IPS-15b (cell line): Measurements from ENCODE around the gene ZNF280B.

Experiments
- H3K27me3 ChIP-seq: one replicate; pipeline ENCODE4 v1.6.1; 2013; ENCODE audit warnings: low read length; ENCODE audit not compliant: control insufficient read depth, insufficient read depth
- H3K36me3 ChIP-seq: one replicate; pipeline ENCODE4 v1.6.1; 2013; ENCODE audit warnings: low read length; ENCODE audit not compliant: control insufficient read depth, insufficient read depth
- H3K4me1 ChIP-seq: one replicate; pipeline ENCODE4 v1.6.1; 2013; ENCODE audit warnings: mild to moderate bottlenecking, low read length; ENCODE audit not compliant: control insufficient read depth, insufficient read depth
- H3K4me3 ChIP-seq: one replicate; pipeline ENCODE4 v1.5.1; 2013; ENCODE audit warnings: low read depth, low read length
- H3K9ac ChIP-seq: one replicate; pipeline ENCODE4 v1.6.1; 2013; ENCODE audit warnings: low read depth, mild to moderate bottlenecking, low read length
- H3K9me3 ChIP-seq: one replicate; pipeline ENCODE4 v1.6.1; 2013; ENCODE audit warnings: mild to moderate bottlenecking, low read length; ENCODE audit not compliant: control insufficient read depth, insufficient read depth

Gene ZNF280B

DNA sequence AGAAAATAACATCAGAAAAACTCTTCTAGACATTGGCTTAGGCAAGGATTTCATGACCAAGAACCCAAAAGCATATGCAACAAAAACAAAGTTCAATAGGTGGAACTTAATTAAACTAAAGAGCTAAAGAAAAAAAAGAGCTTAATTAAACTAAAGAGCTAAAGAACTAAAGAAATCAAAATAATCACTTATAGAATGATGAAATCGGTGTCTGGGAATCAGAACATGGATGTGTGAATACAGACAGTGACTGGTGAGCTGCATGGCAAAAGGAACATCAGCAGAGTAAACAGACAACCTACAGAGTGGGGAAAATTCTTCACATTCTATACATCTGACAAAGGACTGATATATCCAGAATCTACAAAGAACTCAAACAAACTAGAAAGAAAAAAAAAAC is 41.4 kb downstream of the ZNF280B start:
- Histone ChIP-seq H3K27me3 (peaks cover 64% of the 10 kb centered on the region), H3K9me3 (peaks cover 6% of the 10 kb centered on the region), H3K9ac (no peak overlapping the region), H3K4me3 (no peak overlapping the region), H3K4me1 (no peaks in the 10 kb centered on the region), H3K36me3 (no peaks in the 10 kb centered on the region)

GRCh38 chr22:22465782-22466181 is 42.8 kb downstream of the ZNF280B start:
- peaks cover 65% of the 10 kb centered on the region for H3K27me3 ChIP-seq
- no peaks in the 10 kb centered on the region for H3K4me1 ChIP-seq
- no peaks in the 10 kb centered on the region for H3K36me3 ChIP-seq
- H3K9ac ChIP-seq: no peak overlapping the region
- peaks cover 6% of the 10 kb centered on the region for H3K9me3 ChIP-seq
- H3K4me3 ChIP-seq: no peak overlapping the region

- Histone ChIP-seq H3K4me3 (no peak overlapping the region), H3K27me3 (peaks cover 68% of the 10 kb centered on the region), H3K9me3 (peaks cover 6% of the 10 kb centered on the region), H3K4me1 (no peaks in the 10 kb centered on the region), H3K36me3 (no peaks in the 10 kb centered on the region), H3K9ac (no peak overlapping the region)
Measured at GRCh38 chr22:22465094-22465602, 43.4 kb downstream of the ZNF280B start.

GRCh38 chr22:22464541-22465054 is 43.9 kb downstream of the ZNF280B start:
- no peaks in the 10 kb centered on the region for H3K36me3 ChIP-seq
- H3K9me3 ChIP-seq: peaks cover 6% of the 10 kb centered on the region
- no peak overlapping the region for H3K9ac ChIP-seq
- no peaks in the 10 kb centered on the region for H3K4me1 ChIP-seq
- peaks cover 71% of the 10 kb centered on the region for H3K27me3 ChIP-seq
- no peak overlapping the region for H3K4me3 ChIP-seq

GRCh38 chr22:22463855-22464540 is 44.5 kb downstream of the ZNF280B start:
- Histone ChIP-seq H3K27me3 (peaks cover 70% of the 10 kb centered on the region), H3K4me1 (no peaks in the 10 kb centered on the region), H3K36me3 (no peaks in the 10 kb centered on the region), H3K4me3 (no peak overlapping the region), H3K9me3 (peaks cover 9% of the 10 kb centered on the region), H3K9ac (no peak overlapping the region)

DNA sequence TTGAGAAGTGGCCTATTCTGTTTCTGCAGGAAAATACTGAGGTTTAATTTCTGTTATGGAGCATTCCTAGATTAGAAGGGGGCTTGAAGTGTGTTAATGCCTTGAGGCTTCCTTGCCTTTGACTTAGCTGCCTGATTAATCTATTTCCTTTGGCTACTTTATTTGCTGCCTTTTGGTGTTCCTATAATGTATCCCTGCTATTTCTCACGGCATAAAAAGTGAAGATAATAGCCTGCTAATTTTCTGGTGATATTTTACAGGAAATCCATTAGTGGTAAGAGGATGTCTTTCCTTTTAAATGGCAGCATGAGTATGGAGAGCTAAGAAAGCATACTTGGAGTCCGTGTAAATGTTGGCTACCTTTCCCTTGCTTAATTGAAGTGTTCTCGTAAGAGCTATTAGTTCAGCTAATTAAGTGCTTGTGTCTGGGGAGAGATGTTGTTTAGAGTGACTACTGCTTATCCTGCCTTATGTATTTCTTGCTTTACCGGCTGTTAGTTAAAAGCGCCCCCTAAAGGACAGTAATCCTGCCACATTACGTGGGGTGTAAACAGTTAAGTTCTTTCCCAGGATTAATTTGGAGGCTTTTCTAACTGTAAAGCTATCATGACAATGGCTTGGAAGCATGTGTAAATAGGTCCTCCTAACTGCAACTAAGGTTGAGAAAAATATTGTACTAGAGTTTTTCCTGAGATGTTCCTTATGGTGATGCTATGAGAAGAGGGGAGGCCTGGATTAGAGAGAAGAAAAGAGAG is 45.6 kb downstream of the ZNF280B start:
- peaks cover 78% of the 10 kb centered on the region for H3K27me3 ChIP-seq
- H3K36me3 ChIP-seq: no peaks in the 10 kb centered on the region
- peaks cover 10% of the 10 kb centered on the region for H3K9me3 ChIP-seq
- no peak overlapping the region for H3K9ac ChIP-seq
- H3K4me3 ChIP-seq: no peak overlapping the region
- H3K4me1 ChIP-seq: no peaks in the 10 kb centered on the region

- H3K27me3 ChIP-seq: peaks cover 83% of the 10 kb centered on the region
- no peaks in the 10 kb centered on the region for H3K36me3 ChIP-seq
- H3K9ac ChIP-seq: no peak overlapping the region
- H3K4me1 ChIP-seq: no peaks in the 10 kb centered on the region
- no peak overlapping the region for H3K4me3 ChIP-seq
- peaks cover 16% of the 10 kb centered on the region for H3K9me3 ChIP-seq
Measured at GRCh38 chr22:22461583-22461982, 47.0 kb downstream of the ZNF280B start.

GRCh38 chr22:22461111-22461510 is 47.4 kb downstream of the ZNF280B start:
- H3K36me3 ChIP-seq: no peaks in the 10 kb centered on the region
- H3K27me3 ChIP-seq: peaks cover 83% of the 10 kb centered on the region
- peaks cover 16% of the 10 kb centered on the region for H3K9me3 ChIP-seq
- H3K4me1 ChIP-seq: no peaks in the 10 kb centered on the region
- no peak overlapping the region for H3K4me3 ChIP-seq
- H3K9ac ChIP-seq: no peak overlapping the region

DNA sequence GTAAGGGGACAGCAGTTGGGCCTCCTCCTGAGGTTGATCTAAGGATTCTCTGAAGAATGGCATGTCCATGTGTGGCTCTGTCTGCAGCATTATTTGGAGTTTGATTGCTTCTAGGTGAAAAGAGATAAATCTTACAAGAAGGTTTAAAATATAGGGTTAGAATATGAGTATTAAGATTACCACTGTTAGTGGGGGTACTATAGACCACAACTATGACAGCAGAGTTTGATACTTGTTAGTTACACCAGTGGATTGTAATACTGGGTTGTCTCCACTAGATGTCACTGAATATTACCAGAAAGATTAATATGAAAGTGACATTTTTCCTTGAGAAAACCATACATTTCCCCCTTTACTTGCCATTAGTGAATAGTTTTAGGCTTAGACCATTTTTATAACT is 47.9 kb downstream of the ZNF280B start:
- H3K9ac ChIP-seq: no peak overlapping the region
- H3K27me3 ChIP-seq: peaks cover 83% of the 10 kb centered on the region
- no peaks in the 10 kb centered on the region for H3K4me1 ChIP-seq
- H3K9me3 ChIP-seq: peaks cover 16% of the 10 kb centered on the region
- no peak overlapping the region for H3K4me3 ChIP-seq
- H3K36me3 ChIP-seq: no peaks in the 10 kb centered on the region

GRCh38 chr22:22460060-22460459 is 48.5 kb downstream of the ZNF280B start:
- peaks cover 84% of the 10 kb centered on the region for H3K27me3 ChIP-seq
- H3K36me3 ChIP-seq: no peaks in the 10 kb centered on the region
- H3K9ac ChIP-seq: no peak overlapping the region
- no peaks in the 10 kb centered on the region for H3K4me1 ChIP-seq
- peaks cover 16% of the 10 kb centered on the region for H3K9me3 ChIP-seq
- H3K4me3 ChIP-seq: no peak overlapping the region

DNA sequence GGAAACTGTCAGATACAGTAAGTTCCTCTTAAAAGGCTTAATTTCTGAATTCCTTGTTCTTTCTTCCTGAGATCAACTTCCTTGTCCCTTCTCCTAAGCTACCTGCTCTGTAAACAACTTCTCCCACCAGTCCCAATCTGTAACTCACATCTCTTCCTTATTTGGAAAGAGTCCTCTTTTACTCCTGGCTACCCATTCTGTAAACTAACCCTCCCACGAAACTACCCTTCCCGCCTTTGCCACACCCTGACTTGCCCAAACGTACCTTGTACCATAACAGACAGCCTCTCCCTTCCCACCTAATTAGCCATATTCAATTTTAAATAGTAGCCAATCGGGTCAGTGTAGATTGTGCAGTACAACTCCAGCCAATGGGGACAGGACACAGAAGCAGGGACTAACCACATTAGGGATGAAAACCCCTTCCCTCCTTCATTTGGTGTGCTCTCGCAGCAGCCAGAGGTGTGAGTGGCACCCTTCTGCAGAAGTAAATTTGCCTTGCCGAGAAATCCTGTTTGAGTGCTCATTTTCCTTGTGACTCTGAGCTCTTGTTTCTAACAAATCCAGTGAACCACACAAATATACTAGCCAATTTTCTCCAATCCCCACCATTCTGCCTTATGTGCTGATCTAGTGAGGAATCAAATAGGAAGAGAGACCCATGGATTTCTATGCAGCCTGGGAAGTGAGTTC is 49.5 kb downstream of the ZNF280B start:
- no peak overlapping the region for H3K9ac ChIP-seq
- peaks cover 16% of the 10 kb centered on the region for H3K9me3 ChIP-seq
- peaks cover 86% of the 10 kb centered on the region for H3K27me3 ChIP-seq

More for the DNA sequence above, 49.5 kb downstream of the ZNF280B start:
- no peaks in the 10 kb centered on the region for H3K4me1 ChIP-seq
- no peaks in the 10 kb centered on the region for H3K36me3 ChIP-seq
- no peak overlapping the region for H3K4me3 ChIP-seq
